VCaP (cell line): ENCODE measurements around the gene ADSL.

Source experiments
- H3K27ac ChIP-seq: fragments of 450-650 bp; 2 replicates; pipeline ENCODE4 v1.5.1; 2017
- CTCF ChIP-seq: fragments of 450-650 bp; conservative IDR thresholded peaks from 2 replicates; pipeline ENCODE4 v1.5.1; 2017; ENCODE audit warnings: mild to moderate bottlenecking, moderate library complexity

The ADSL gene

GRCh38 chr22:40346185-40347118 lies at the start of gene ADSL:
Gene ADSL, plus strand, starts transcription at chr22:40346500. Its CDS starts 59 bp downstream, at chr22:40346559.
- peak within 1 kb of the TSS; percentile 89 for H3K27ac ChIP-seq
- TF ChIP-seq CTCF = no peak

- no peak for TF ChIP-seq CTCF
- no peak overlapping the region for H3K27ac ChIP-seq
These were observed 46.0 kb upstream of the ADSL start for GRCh38 chr22:40300316-40300715.

- TF ChIP-seq CTCF = no peak
- no peak overlapping the region for H3K27ac ChIP-seq
These were observed 45.2 kb upstream of the ADSL start for GRCh38 chr22:40300884-40301672.

- no peak overlapping the region for H3K27ac ChIP-seq
- TF ChIP-seq CTCF = no peak
These were observed 44.2 kb upstream of the ADSL start for GRCh38 chr22:40302149-40302548.

GRCh38 chr22:40305625-40306024 lies 40.7 kb upstream of the ADSL start:
- no peak for TF ChIP-seq CTCF

GRCh38 chr22:40308999-40309573 lies 37.2 kb upstream of the ADSL start:
- no peak for TF ChIP-seq CTCF
- H3K27ac ChIP-seq = peak overlapping the region; percentile 60; the same call in 1 of the 2 replicates

More at GRCh38 chr22:40305625-40306024, 40.7 kb upstream of the ADSL start:
- no peak overlapping the region for H3K27ac ChIP-seq

GRCh38 chr22:40309631-40310030 lies 36.7 kb upstream of the ADSL start:
- TF ChIP-seq CTCF = no peak
- H3K27ac ChIP-seq = peak overlapping the region; percentile 60; the same call in 1 of the 2 replicates
